NOMO-1 treated with dmso at 0.1 percent for 144 hours (cell line): ENCODE measurements around the gene LDHB.
"Not testable (repeated sequence)": the region's sequence is repeated elsewhere in the genome, so short reads cannot be mapped to it uniquely, and the experiment has no call there.

Experiments
- DNase-seq: peaks from one replicate; lab custom pipeline; 2025; ENCODE audit not compliant: unreplicated experiment; lab: John Stamatoyannopoulos, UW

LDHB gene

DNA sequence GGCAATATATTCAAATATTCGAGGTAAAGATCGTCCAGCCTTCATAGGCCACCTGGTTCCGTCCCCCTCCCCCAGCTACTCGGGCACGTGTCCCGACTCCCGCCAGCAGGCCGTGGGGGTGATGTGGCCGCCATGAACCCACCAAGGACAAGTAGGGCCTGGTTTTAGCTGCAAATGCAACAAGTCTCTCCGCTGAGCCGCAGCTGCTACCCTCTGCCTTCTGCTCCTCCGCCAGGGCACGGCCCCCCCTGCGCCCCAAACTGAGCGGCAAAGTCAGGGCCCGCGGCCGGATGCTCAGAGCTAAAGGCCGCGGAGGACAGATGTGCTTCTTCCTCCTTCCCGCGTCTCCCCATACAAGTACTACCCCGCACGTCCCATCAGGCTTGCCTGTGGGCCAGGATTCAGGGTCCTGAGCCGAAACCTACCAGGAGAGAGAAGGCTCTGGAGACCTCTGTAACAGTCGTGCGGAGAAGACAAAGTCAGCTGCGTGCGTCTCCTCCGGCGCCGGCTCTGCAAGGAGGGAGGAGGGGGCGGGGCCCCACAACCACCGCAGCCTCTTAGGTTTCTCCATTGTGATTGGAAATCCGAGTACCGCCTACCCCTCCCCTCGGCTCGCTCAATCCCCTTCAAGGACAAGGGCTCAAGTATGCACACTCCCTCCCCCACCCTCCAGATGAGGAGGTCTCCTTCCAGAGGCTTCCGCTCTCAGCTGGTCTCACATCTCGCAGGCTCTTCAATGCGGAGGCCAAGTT, at the start of gene LDHB:
Gene LDHB (minus strand): TSS at position 517 of the 752 bp plus-strand sequence. CDS start 3,171 bp downstream, outside the sequence.
- DNase-seq: peak; percentile 95

DNA sequence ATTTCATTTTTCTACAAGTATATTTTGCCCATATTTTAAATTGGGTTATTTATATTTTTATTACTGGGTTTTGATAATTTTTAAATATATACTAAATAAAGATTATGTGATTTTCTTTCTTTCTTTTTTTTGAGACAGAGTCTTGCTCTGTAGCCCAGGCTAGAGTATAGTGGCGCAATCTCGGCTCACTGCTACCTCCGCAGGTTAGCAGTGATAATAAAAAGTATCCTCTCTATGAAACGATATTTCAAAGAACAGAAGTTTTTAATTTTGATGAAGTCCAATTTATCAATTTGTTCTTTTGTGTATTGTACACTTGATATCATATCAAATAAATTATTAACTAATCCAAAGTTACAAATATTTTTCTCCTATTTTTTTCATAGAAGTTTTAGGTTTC, 47.2 kb upstream of the LDHB start:
- no peak for DNase-seq

DNA sequence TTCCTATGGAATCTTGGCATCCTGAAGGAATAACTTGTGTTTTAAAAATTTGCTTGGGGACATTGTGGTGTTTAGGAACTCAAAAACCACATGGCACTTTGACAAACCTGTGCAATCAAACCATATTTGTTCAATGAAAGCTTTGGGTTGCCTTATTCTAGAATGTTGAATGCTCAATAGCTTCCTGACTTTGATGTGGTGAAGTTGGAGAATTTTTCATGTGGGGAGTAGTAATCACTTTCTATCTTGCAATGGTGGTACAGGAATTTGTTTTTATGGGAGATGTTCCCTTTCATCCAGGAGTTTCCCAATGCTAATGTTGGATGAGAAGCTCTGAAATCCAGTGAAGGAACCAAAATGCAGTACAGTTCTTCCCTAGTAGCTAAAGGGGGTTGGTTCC, 42.2 kb upstream of the LDHB start:
- no peak for DNase-seq

DNA sequence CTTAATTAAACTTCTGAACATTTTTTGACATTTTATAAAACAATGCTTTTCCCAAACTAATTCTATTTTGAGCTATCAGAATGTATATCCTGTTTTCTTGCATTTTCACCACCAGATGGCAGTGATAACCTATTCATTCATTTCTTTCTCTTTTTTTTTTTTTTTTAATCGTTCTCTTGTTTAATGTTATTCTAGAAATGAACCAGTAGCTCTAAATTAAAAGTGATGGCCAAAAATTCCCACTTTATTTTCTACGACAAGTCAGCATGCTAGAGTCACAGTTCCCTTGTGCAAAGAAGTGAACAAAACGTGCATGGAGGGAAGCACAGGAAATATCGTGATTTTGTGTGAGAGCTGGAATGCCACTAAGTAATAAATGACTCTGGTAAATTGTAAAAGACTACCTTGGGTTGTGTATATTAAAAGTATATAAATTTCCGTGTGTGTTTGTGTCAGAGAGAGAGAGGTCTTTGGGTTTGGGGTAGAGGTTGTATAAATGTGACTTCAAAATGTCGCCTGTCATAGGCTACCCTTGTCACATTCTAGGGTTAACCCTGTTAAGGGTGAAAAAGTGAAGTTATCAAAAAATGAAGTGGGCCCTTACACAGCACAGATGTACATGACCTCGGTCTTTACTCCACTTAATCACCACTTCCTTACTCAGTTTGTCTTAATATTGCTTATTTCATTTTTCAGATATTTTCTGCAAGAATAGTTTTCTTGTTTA, 40.4 kb upstream of the LDHB start:
- DNase-seq: no peak

DNA sequence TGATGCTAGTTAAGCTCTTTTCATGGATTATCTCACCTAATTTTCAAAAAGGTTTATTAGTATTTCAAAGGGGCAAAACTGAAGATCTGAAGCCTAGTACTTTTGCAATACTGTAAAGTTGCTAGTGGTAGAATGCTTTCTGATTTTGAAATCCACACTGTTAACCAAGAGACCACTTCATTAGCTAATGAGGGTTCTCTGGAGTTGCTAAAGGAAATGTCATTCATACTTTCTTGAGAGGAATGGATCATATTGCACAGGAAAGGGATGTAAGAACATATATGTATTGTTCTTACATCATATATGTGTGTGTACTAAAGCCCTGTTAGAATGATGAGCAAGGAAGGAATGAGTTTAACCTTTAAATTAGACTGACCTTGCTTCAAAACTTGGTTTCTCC, 39.0 kb upstream of the LDHB start:
- DNase-seq: no peak

DNA sequence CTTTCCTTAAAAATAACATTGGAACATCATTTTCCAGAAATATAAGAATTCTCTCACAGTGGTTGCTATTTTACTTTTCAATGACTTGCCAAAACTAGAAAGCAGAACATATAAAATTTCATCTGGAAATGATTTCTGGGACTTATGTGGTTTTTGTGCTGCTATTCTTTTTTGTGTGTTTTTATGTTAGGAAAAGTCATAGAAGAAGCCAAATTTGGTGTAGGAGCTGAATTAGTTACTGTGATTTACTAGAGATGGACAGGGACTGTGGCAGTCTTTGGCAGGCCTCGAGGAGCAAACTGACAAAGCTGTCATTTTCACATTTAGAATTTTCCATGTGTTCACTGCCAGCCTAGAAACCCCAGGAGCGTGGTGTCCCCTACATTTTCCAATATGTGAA, 38.3 kb upstream of the LDHB start:
- DNase-seq: no peak

DNA sequence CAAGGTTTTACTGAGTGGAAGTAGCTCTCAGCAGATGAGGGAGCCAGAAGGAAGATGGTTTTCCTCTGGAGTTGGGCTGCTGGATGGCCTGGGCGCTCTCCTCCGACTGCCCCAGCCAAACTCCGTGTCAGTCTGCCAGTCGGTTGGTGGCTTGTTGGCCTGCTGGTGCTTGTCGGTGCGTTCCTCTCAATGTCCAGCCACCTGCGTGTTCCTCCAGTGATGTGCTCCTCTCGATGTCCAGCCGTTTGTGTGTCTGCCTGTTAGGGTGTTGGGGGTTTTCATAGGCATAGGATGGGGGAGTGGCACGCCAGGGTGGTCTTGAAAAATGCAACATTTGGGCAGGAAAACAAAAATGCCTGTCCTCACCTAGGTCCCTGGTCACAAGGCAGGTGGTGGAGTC, 37.0 kb upstream of the LDHB start:
- no peak for DNase-seq

DNA sequence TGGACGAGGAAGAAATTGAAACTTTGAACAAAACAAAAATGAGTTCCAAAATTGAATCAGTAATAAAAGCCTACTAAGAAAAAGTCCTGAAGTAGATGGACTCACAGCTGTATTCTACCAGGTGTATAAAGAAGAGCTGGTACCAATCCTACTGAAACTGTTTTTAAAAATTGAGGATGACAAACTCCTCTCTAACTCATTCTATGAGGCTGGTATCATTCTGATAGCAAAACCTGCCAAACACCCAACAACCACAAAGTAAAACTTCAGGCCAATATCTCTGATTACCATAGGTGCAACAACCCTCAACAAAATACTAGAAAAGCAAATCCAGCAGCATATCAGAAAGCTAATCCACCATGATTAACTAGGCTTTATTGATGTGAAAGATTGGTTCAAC, 33.9 kb upstream of the LDHB start:
- DNase-seq: no peak

DNA sequence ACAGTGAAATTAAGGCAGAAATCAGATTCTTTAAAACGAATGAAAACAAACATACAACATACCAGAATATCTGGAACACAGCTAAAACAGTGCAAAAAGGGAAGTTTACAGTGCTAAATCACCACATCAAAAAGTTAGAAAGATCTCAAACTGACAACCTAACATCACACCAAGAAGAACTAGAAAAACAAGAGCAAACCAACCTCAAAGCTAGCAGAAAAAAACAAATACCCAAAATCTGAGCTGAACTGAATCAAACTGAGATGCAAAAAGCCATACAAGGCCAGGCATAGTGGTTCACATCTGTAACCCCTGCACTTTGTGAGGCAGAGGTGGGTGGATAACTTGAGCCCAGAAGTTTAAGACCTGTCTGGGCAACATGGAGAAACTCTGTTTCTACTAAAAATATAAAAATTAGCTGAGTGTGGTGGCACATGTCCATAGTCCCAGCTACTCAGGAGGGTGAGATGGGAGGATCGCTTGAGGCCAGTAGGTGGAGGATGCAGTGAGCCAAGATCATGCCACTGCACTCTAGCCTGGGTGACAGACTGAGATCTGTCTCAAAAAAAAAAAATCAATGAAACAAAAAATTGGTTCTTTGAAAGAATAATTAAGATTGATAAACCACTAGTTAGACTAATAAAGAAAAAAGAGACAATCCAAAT, 33.2 kb upstream of the LDHB start:
- no peak for DNase-seq

DNA sequence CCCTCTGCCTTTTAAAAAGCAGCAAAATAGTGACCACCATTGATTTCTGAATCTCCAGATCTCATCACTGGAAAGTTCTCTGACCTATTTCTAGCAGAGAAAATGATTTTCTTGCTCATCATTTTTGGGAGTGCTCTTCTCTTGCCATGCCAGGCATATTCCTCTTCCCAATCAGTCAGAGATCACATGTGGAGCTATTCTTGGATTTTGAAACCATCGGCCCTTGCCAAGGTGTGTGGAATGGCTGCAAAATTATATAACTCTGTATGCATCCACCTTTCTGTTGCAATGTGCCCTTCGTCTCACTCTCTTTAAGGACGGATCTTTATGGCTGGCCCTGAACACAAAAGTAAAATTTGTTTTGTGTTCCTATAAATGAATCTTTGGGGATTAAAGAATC, 25.5 kb upstream of the LDHB start:
- DNase-seq: no peak

DNA sequence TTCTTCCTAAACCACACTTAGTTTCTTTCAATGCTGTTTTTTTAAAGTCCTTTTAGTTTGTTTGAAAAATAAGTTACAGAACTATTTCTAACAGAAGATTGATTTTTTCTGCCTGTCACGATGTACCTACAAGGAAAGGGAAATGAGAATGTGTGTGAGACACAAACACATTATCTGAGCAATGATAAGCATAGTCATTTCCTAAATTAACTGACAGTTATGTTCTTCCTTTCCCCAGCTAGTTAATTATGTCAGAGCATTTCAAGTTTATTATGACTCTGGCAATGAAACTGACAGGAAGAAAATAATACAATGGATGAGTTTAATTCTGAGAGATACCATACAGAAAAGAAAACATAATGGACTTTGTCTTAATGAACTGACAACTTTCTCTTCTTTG, 21.3 kb upstream of the LDHB start:
- DNase-seq: peak; percentile 20

DNA sequence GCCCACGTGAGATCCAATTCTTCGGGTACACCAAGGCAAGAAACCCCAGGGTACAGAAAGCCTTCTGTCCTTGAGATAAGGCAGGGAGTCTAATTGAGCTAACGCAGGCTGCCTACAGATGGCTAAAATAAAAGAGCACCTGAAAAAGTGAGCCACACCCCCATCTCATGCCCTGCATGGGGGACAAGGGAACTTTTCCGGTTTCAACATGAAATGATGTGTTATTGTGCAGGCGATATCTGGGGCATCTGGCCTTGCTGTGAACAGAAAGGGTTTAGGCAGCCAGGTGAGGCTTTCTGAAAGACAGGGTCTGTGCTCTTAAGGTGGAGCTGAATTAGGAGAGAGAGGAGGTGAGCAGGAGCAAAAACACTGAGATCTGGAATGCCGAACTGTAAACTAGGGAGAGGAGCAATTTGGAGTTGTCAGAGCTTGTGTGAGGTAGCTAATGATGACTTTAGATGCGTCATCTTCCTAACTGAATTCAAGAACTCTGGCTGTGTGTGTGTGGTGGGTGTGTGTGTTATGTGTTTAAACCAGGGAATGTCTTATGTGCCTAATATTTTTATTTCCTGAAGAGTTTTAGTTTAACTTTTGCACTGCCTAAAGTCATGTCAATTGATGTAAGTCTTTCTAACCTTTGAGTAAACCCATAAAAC, 20.1 kb upstream of the LDHB start:
- DNase-seq: no peak

DNA sequence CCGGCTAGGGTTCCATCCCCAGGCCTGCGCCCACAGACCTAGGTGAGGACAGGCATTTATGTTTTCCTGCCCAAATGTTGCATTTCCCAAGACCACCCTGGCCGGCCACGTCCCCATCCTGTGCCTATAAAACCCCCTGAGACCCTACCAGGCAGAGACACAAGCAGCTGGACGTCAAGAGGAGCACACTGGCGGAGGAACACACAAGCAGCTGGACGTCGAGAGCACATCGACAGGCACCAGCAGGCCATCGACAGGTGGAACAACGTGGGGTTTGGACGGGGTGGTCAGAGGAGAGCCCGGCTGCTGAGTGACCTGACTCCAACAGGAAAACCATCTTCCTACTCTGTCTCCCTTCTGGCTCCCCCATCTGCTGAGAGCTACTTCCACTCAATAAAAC, 19.6 kb upstream of the LDHB start:
- no peak for DNase-seq

DNA sequence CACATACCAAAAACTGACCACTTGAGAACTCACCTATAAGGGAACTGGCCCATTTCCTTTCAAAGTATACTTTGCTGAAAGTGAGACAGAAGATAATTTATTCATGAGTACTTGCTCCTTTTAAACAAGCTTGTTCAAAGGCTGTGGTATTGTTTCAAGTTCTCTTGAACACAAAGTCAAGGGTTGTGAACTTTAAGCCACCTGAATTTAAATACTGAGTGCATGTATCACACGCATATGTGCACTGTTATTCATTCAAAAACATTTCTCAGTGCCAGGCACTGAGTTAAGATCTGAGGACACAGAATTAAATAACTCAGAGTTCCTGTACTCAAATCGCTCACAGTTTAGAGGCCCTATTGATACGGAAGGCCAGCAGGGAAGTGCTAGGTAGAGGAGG, 19.1 kb upstream of the LDHB start:
- no peak for DNase-seq

DNA sequence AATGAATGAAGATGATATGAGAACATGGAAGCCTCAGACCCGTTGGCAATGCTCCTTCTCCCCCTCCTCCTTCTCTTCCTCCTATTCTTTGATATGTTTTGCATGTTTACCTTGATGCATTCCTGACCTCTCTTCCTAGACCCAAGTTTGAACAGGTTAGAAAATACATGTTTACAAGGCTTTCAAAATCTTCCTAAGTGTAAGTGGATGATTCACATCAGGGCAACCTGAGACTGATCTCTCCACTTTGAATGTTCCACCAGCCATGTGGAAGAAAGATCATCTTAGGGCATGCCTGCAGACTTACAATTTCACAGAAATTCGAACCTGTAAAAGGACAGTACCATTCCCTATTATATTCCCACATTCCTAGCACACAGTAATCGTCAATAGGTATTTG, 18.0 kb upstream of the LDHB start:
- no peak for DNase-seq

DNA sequence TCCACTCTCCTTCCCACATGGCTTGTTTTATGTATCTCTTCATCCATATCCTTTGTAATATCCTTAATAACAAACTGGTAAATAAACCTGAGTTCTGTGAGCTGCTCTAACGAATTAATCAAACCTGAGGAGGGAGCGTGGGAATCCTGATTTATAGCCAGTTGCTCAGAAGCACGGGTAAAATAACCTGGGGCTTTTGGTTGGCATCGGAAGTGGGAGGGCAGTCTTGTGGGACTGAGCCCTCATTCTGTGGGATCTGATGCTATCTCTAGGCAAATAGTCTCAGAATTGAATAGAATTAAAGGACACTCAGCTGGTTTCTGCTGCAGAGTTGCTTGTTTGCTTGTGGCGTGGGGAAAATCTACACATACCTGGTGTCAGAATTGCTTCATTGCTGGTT, 17.5 kb upstream of the LDHB start:
- no peak for DNase-seq

DNA sequence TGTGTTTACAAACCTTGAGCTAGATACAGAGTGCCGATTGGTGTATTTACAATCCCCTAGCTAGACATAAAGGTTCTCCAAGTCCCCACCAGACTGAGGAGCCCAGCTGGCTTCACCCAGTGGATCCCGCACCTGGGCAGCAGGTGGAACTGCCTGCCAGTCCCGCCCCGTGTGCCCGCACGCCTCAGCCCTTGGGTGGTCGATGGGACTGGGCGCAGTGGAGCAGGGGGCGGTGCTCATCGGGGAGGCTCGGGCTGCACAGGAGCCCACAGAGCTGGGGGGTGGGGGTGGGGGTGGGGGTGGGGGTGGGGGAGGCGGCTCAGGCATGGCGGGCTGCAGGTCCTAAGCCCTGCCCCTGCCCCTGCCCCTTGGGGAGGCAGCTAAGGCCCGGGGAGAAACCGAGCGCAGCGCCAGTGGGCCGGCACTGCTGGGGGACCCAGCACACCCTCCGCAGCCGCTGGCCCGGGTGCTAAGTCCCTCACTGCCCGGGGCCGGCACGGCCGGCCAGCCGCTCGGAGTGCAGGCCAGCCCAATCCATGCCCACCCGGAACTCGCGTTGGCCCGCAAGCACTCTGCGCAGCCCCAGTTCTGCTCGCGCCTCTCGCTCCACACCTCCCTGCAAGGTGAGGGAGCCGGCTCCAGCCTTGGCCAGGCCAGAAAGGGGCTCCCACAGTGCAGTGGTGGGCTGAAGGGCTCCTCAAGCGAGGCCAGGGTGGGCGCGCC, 16.3 kb upstream of the LDHB start:
- not testable (repeated sequence) for DNase-seq

DNA sequence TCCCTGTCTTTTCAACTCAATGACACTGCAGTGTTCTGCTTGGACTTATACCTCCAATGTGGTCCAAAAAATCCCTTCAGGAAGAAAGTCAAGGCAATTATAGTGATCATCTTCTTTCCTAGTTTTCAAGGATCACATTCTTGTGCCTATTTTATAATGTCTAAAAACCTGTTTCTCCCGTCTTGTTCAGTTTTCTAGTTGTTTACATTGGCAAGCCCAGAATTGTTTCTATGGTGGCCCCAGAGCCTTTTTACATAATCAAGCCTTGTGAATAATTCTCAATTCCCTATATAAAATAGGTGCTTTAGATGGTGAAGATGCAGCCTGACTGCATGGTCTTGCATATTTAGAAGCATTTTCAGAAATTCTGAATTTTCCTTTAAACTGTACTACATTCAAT, 14.5 kb upstream of the LDHB start:
- DNase-seq: no peak

DNA sequence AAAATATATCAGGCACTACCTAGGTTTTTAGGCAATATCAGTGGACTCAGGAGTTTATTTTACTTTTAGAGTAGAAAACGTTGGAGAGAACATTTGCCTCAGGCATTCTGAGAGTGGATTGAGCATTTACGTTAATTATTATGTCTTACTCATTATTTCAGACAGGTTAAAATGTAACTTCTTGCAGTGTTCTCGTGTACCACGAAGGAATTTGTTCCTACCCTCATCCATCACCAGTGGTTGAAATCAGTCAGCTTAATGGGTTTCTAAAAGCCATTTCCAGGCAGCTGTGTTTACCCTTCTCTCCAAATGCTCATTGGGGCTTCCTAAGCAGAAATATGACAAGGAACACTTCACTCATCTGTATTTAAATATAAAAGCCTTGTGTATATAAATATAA, 9.1 kb upstream of the LDHB start:
- DNase-seq: no peak

DNA sequence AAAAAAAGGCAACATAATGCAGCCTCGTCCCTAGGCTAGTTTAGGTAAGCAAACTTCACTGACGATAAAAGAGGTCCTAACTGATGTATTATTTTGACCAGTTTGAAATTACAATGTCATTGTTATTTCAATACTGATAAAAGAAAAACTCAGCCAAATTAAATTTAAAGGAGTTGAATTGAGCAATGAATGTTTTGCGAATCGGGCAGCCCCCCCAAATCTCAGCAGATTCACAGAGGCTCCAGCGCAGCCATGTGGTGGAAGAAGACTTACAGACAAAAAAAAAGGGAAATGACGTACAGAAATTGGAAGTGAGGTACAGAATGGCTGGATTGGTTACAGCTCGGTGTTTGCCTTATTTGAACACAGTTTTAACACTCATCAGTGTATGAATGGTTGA, 8.2 kb upstream of the LDHB start:
- DNase-seq: no peak
